HL-60/S4 treated with phorbol 12-myristate 13-acetate at 8.2 ng/mL for 4 days and 3 days (cell line): ENCODE results near the gene EFCAB6.

Source experiments
- in situ Hi-C: fragments of 300-500 bp; cut with MboI; formaldehyde crosslinking; loops from 2 replicates; pipeline ENCODE4 v1.15.0; 2022; ENCODE audit warnings: low sequenced_read_pairs

The EFCAB6 gene

DNA sequence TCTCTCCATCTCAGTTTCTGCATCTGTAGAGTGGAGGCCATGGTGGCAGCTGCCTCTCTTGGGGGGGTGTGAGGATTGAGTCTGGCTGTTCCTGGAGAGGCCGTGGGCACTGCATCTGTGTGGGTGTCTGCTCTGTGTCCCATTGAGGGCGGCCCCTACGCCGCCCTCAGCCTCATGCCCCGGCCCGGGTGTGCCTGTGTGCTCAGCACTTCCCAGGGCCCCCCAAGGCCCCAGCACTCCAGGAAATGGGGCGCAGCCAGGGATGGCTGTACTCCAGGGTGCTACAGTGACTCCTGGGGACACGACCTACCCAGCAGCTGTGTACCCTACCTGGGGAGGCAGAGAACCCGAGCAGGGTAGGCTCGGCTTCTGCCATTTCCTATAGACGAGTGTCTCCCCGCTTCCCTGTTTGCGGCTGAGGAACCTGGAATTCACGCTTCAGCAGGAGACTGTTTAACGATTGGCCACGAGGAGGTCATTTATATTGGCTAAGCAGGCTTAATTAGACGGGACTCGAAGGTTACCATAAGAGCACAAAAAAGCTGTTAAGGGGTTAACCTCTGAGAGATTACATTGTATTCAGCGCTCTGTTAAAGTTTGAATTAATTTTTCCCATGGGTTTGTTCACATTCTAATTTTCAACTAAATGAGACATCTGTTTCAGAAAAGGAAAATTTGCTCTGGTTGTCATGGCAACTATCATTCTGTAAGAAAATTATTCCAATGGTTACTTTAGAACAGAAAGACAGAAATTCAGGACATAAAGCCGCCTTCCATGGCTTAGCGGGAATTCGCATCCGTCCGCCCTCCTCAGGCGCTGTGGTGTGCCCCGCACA, 323.9 kb downstream of the EFCAB6 start:
- in situ Hi-C loops, result no loop called here

DNA sequence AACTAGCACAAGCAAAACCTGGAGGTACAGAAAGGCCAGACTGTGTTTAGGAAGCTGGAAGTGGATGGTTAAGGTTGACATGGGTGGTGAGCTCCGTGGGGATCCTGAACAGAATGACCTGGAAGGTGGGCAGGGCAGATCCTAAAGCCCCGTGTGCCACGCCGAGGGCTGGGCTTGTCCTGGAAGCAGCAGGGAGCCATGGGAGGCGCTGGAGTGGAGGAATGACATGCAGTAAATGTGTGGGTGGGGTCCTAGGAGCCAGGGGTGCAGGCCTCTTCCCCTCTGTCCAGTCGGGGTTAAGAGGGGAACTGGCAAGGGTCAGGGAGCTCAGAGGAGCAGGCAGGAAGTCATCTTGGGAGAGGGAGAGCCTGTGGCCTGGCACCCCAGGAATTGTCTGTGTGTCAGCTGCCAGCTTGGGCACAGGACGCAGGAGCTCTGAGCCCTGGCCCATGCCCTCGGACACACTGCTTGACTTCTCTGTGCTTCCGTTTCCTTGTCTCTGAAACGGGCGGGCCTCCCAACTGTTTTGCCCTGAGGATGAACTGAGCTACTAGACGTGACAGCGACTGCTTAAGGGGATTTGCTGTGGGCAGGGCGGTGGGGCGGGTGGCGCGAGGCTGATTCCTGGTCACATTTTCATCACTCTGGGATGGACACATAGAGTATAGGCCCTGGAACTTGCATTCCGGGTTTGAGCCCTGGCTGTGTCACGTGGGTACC, 324.6 kb downstream of the EFCAB6 start:
- in situ Hi-C loops, result no loop called here

DNA sequence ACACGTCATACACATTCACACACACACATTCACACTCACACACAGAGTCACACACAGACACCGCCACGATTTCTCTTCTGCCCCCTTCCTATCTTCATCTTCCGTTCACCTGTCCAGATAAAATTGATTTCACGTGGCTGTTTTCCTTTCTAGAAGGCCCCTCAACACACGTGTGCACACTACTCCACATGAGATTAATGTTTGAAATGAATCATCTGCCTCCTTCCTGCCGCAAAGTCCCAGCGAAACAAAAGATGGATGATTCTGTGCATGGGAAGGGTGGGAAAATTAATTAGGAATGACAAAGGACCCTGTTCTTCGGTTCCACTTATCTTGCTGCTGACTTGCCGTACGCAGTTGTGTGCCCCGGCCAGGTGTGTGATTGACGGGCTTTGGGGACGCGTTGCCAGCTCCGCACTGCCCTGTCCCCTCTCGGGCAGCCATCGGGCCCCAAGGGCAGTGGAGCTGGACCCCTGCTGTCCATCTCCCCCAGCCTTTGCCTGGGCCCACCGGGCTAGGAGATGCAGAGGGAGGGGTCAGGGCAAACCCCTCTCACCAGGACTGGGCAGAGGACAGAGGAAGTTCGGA, 326.5 kb downstream of the EFCAB6 start:
- in situ Hi-C loops, result no loop called here

DNA sequence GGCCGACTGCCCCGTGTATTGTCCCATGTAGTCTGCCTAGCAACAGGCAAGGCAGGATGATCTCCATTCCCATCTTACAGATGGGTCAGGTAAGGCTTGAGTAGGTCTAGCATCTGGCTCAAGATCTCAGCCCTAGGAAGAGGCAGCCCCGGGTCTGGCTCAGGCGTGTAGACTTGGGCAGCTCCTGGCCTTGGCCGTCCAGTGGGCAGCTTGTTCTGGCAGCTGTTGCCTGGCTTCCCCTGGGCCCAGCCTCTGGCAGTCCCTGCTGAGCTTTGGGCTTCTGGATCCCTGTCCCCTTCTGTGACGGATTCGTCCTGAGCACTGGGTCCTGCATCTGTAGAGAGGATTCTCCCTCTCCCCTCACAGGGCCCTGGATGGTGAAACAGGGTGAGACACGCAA, 327.9 kb downstream of the EFCAB6 start:
- in situ Hi-C loops, result no loop called here

DNA sequence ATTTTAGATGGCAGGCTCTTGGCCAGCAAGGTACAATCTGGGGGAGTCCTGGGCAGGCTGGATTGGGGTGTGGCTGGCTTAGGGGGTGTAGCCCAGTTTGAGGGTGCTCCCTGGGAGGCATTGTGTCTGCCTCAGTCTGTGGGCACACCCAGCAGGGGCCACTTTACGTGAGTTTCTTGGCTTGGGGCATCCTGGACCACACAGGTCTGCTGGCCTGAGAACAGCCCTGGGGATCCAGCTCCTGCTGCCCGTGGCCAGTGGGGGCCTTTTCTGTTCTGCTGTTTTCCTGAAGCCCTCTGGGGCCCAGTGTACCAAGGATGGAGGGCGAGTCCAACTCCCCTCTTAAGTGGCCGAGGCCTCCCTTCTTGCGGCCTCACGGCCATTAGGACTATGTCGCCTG, 328.4 kb downstream of the EFCAB6 start:
- in situ Hi-C loops, result no loop called here

DNA sequence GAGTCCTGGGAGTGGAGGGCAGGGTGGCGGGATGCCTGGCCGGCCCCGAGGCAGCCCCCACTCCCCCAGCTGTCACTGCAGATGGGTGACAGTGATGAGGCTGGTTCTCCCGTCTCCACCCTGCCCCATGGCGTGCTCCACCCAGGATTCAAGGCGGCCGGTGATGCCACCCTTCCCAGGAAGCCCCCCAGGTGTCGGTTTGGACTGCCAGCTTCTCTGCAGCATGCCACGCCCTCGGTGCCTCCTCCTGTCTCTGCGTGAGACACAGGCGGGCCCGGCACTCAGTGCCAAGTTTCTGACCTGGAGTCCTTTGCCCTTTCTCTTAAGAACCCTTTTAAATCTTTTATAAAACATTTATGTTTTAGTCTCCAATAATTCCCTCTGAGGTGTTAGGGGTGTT, 328.8 kb downstream of the EFCAB6 start:
- in situ Hi-C loops, result no loop called here

DNA sequence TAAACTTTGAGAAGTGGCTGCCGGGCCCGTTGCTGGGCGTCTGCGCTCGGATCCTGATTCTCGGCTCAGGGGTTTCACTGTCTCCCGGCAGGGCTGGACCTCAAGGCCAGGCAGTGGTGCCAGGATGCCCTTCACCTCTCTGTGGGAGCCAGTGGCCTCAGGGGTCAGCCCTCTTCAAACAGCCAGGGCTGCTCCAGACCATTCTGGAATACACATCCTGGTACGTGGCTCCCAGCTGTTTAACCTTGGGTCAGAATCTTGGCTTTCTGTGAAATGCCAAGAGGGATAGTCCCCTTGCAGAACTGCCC, 329.8 kb downstream of the EFCAB6 start:
- in situ Hi-C loops, result no loop called here

DNA sequence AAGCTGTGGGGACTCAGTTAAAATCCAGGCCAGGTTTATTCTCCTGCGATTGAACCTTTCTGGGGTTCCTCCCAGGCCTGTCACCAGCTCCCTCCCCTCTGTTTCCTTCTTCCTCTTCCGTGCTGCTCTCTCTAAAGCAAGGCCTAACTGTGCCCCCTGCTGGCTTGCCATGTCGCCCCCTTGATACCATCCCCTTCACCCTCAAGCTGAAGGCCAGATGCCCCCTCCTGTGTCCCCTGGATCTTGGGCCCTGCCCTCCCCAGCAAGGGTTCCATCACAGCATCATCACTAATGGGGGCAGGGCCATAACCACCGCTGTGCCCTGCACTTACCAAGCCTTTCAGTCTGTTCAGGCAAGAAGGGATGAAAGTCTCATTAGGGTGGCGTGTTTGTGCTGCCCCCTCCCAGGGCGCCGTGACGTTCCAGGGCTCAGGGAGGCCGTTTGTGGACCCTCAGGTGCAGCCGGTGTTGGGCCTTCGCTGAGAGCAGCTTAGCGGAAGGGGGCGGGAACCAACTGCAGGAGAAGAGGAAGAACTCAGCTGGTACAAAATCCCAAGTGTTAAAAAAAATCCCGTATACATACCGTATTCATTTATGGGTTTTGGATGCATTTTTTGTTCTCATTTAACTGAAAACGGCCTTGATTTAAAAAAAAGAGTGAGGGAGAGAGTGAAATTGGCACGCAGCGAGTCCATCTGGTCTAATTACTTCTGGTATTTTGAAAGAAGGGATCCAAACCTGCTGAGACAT, 330.4 kb downstream of the EFCAB6 start:
- in situ Hi-C loops, result no loop called here

DNA sequence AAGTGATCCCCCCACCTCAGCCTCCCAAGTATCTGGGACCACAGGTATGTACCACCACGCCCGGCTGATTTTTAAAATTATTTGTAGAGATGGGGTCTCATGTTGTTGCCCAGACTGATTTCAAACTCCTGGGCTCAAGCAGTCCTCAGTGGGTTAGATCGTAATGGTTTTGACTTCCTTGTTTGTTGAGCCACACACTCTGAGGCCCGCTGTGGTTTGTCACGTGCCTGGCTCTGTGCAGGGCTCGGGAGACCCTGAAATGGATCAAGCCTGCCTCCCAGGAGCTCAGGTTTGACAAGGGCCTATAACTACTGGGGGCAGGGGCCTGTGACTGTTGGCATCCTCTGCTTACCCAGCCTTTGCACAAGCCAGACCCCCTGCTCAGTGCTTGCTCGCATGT, 332.1 kb downstream of the EFCAB6 start:
- in situ Hi-C loops, result no loop called here

DNA sequence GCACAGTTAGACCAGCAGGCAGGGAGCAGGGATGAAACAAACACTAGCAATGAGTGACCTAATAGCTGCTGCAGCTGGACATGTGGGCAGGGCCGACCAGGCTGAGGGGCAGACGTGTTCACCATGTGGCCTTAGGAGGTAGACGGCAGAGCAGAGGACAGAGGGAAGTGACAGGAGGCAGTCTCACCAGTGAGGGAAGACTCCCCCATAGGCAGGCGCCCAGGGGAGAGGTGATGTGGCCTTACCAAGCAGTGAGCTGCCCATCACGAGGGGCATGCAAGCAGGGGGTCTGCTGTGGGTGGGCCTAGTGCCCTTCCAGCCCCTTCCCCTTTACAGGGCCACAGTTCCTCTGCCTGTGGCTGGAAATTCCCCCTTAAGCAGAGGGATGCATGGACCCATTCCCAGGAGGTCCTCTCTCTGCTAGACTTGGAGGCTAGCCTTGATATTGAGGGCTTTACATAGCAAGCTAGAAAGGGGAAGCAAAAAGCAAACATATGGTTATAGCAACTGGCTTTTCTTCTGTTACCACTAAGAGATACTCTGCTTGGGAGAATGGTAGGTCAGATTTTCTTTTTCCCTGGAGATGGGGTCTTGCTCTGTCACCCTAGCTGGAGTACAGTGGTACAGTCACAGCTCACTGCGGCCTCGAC, 332.7 kb downstream of the EFCAB6 start:
- in situ Hi-C loops, result no loop called here
